HPDE6-E6E7 (cell line): ENCODE measurements around the gene RHOD.

ENCODE experiments used
- DNase-seq: peaks from one replicate; pipeline ENCODE4 v3.0.0; 2011; ENCODE audit warnings: missing footprints; ENCODE audit errors: extremely low spot score

RHOD gene

GRCh38 chr11:67117176-67117575, 60.5 kb downstream of the RHOD start:
- DNase-seq = no peak

DNA sequence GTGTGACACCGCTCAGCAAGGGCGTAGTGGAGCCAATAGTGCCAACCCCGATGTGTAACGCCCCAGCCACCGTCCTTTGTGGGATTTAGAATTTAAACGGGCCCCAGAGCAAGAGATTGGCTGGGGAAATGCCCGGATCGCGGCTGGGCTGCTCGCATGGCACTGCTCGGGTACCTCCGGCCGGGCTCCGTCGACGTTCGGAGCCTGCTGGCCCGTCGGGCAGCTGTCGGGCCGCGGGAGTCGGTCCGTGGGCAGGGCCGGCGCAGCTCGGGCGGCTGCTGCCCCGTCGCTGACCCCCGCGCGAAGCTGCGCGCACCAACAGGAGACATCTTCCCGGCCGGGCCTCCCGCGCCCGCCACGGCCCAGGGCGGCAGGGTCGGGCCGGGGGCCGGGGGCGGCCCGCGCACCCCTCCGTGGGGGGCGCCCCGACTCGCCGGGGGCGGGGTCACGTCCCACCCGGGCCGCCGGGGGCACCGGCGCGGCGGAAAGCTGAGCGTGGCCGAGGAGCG, 61.1 kb downstream of the RHOD start:
- no peak for DNase-seq

DNA sequence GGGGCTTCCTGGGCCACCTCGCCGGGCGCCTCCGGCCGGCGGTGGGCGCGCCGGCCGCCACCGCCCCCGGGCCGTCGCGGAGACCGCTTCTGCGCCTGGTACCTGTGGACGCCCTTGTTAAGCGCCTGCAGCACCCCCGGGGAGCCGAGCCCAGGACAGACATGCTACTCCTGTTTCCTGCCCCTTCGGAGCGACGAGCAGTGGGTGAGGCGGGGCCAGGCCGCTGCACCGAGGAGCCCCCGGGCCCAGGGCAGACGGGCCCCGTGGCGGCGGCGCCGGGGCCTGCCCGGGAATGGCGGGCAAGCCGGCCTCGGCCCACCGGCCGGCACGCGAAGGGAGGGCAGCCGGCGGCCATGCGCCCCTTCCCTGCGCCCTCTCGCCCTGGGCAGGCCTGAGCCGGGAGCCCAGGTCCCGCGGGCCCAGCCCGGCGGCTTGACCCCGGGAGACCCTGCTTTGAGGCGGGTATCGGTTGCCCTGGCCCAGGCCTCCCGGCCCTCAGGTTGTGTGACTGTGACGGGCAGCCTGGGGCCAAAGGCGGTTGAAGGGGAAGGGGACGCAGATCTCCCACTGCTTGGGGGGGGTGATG, 61.6 kb downstream of the RHOD start:
- DNase-seq = peak; percentile 26

GRCh38 chr11:67118801-67119584, 62.3 kb downstream of the RHOD start, which contains the start of gene KDM2A:
Gene KDM2A (plus strand): TSS chr11:67119263. CDS start chr11:67121317, 2,054 bp downstream.
- peak; percentile 100 for DNase-seq

GRCh38 chr11:67119585-67120391, 63.1 kb downstream of the RHOD start:
- no peak for DNase-seq

- no peak for DNase-seq
These were observed 63.8 kb downstream of the RHOD start for GRCh38 chr11:67120456-67120855.

GRCh38 chr11:67120881-67121710, 64.4 kb downstream of the RHOD start:
- no peak for DNase-seq
